Epithelial cell of proximal tubule (primary cell): Measurements from ENCODE around the gene THAP11. TPM values are rescaled to one million over a fixed set of nuclear protein-coding genes. Genes with fewer than 3 reads are reported as not detected.
A peak's percentile ranks its signal among the peaks of the same experiment; 100 is the strongest.

Experiments used
- DNase-seq: peaks from one replicate; pipeline ENCODE4 v3.0.0-alpha.2; 2011; ENCODE audit warnings: low read depth
- H3K4me3 ChIP-seq: 2 replicates; pipeline ENCODE4 v1.5.1; 2011; ENCODE audit warnings: low read depth, mild to moderate bottlenecking, low read length
- total RNA-seq: library from RNA; depleted of rRNA; stranded (reverse); fragments of >200 nt; gene quantifications from 2 replicates; pipeline ENCODE4 v1.2.3, GENCODE V29; 2015
- TF ChIP-seq, protein P1 (sequence below): conservative IDR thresholded peaks from 2 replicates; pipeline ENCODE4 v1.5.1; 2012; ENCODE audit warnings: low read depth, mild to moderate bottlenecking, low read length

Gene THAP11
- total RNA-seq, 1 donor from 2014 or later = 33.7 TPM

DNA sequence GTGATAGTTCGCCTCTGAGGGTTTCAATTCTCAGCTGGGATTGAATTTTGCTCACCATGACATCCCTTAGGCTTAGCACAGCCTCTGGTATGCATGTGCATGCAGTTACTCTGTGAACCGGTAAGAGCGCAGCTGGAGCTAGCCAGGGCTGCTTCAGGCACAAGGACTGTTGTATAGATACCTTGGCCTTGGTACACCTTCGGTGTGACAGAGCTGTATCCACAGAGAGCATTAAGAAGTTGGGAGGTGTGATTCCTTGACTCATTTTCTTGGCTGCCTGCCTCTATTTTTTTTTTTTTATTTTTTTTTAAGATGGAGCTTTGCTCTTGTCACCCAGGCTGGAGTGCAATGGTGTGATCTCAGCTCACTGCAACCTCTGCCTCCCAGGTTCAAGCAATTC, 2.4 kb downstream of the THAP11 start:
- DNase-seq = no peak
- TF ChIP-seq, protein P1, sequence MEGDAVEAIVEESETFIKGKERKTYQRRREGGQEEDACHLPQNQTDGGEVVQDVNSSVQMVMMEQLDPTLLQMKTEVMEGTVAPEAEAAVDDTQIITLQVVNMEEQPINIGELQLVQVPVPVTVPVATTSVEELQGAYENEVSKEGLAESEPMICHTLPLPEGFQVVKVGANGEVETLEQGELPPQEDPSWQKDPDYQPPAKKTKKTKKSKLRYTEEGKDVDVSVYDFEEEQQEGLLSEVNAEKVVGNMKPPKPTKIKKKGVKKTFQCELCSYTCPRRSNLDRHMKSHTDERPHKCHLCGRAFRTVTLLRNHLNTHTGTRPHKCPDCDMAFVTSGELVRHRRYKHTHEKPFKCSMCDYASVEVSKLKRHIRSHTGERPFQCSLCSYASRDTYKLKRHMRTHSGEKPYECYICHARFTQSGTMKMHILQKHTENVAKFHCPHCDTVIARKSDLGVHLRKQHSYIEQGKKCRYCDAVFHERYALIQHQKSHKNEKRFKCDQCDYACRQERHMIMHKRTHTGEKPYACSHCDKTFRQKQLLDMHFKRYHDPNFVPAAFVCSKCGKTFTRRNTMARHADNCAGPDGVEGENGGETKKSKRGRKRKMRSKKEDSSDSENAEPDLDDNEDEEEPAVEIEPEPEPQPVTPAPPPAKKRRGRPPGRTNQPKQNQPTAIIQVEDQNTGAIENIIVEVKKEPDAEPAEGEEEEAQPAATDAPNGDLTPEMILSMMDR = no peak
- peak overlapping the region; percentile 18 for H3K4me3 ChIP-seq

DNA sequence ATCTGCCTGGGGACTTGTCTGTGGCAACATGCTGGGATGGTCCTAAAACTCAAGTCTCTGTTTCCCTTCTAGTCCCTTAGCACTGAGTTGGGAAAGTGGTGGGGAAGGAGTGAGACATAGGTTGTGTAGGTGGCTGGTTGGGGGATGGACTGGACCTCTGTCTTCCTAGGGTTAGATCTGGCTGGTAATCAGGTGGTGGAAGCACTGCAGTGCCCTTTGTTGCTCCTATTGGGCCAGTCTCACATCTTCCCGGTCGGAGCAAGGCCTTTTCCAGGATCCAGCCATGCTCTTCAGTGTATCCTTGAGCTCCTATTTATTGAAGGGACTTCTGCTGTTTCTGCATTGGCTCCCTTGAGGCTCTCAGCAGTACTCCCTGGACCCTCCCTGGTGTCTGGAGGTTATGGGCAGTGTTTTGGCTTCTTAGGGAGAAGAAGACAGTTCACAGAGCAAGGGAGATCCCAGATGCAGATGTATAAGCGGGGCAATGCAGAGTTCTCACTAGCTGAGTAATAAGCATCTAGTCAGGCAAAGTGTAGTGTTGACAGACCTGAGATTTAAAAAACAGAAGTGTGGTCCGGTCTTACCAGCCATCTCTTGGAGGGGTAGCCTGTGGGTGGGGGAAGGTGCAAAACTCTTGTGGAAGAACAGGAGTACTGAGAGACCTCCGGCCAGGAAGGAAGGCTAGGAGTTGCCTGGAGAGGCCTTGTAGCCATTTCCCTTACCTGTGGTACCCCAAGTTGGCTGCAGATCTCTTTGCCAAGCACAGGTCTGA, 3.4 kb downstream of the THAP11 start:
- peak overlapping the region; percentile 99 for H3K4me3 ChIP-seq
- TF ChIP-seq, protein P1 = no peak
- DNase-seq = no peak

DNA sequence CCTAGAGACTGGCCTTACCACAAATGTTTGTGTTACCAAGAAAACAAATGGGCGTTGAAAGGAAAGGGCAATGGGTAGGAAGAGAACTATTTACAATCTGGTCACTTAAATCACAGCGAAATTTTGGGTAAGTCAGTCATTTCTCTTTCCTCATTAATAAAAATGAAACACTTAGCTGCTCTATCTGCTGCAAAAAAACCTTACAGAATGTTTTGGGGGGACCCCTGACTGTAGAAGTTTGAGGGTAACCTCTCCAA, 3.9 kb downstream of the THAP11 start:
- TF ChIP-seq, protein P1 = no peak
- DNase-seq = no peak
- H3K4me3 ChIP-seq = peak overlapping the region; percentile 99

DNA sequence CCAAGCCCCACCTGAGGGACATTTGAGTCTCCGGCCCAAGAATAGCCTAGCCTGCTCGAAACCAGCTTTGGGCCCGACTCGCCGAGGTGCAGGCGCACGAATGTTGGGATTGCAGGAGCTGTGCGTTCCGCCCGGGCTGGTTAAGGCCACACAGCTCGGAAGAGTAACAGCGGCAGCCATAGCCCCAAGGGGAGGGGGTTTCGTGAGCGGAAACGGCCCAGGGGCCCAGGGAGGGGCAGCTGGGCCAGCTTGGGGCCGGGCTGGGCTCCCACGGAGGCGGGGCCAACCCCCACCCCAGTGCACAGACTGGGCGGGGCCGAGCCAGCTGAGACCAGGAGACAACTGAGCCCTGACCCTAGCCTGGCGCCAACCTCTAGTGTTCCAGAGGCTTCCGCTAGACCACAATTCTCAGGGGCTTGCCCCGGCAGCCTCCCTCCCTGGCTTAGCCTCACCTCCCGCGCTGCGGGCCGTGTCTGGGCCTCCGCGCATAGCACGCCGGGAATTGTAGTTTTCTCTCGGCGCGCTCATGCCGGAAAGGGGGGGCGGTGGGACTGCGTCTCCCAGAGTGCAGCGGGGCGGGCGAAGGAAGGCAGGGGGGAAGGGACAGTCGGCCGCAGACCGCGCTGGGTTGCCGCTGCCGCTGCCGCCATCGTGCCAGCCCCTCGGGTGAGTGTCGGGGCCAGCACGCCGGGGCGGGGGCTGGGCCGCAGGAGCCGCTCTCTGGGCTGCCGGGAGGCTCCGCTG, 4.4 kb downstream of the THAP11 start, which contains the start of gene NUTF2:
TSS of gene NUTF2 (plus strand) at position 614 of the 744 bp plus-strand sequence. CDS start 18,198 bp downstream, outside the sequence.
- H3K4me3 ChIP-seq = peak within 1 kb of the TSS; percentile 99
- DNase-seq = no peak
- TF ChIP-seq, protein P1 = no peak

DNA sequence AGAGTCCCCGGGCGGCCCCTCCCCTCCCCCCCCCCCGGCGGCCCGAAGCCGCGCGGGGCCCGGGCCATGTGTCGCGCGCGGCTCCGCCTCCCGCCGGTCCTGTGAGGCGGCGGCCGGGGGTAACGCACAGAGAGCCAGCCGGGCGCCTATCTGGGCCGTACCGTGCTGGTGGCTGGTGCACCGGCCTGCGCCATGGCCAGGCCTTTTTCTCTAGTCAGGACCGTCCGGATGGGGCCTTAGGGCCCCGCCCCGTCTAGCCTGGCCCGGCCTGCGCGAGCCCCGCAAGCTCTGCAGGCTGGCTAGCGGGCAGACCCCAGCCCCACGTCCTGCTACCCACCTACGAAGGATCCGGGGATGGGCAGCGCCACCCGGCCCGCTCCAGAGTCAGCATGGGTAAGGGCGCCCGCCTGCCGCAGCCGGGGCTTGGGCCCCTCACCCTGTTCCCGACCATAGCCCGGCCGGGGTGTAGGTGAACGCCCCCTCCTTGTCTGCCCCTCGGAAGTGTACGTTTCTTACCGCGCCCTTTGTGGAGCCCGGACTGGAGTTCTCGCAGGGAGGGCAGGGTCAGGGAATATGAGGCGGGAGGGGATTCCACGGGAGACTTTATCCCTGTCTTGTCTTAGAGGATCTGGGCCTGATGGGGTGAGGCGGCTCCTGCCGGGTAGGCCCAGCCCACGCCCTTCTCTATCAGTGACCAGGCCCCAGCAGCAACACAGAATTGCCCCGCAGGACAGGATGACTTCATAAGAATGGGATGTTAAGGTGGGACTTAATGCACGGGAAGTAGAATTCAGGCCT, 5.1 kb downstream of the THAP11 start, which contains the start of gene CENPT:
TSS of gene CENPT (minus strand) at position 630 of the 798 bp plus-strand sequence. CDS start 13,834 bp downstream, outside the sequence.
- peak within 1 kb of the TSS; percentile 99 for H3K4me3 ChIP-seq
- DNase-seq = no peak
- TF ChIP-seq, protein P1 = no peak

DNA sequence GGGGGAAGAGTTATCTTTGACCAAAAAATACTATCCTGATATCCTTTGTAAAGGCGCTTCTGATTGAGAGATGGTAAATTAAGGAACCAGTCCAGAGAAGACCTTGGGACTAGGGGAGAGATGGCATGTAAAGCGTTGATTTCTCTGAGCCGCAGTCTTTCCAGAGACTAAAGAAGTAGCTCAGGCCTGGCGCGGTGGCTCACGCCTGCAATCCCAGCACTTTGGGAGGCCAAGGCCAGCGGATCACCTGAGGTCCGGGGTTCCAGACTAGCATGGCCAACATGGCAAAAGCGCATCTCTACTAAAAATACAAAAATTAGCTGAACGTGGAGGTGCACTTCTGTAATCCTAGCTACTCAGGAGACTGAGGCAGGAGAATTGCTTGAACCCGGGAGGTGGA, 6.0 kb downstream of the THAP11 start:
- DNase-seq = no peak
- TF ChIP-seq, protein P1 = no peak

More for the DNA sequence above, 6.0 kb downstream of the THAP11 start:
- peak overlapping the region; percentile 99 for H3K4me3 ChIP-seq
